ENCODE measurements around the gene PLAAT1.

DNA sequence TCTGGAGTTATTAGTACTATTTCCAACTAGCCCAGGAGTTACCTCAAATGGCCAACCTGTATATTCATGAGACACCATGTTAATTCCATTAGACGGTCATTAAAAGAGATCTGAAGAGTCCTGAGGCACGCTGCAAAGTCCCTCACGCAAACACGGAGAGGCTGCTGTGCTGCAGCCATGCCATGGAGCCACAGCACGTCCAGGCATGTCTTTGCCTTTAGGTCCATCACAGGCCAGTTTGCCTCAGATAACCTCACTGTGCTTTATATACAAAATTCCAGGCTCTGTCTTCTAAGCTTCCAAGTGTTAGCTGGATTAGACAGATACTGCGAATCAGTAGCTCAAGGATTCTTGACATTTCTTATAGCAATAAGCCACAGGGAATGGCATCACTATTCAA is 9.8 kb upstream of the PLAAT1 start:
- no peak for TF ChIP-seq CTCF (IDR thresholded peaks at IDR 0.05; ENCODE audit: low read length)
- TF ChIP-seq EZH2 (IDR thresholded peaks at IDR 0.05; ENCODE audit: borderline replicate concordance, low read length) = no peak
